HepG2 (cell line): ENCODE measurements around the gene ZSCAN26. TPM values are rescaled to one million over a fixed set of nuclear protein-coding genes. Genes with fewer than 3 reads are reported as not detected.
A peak's percentile ranks its signal among the peaks of the same experiment; 100 is the strongest.

Source experiments
- ARID3A ChIP-seq: IDR thresholded peaks from 2 replicates; pipeline ENCODE4 v1.6.1; 2012; ENCODE audit warnings: low read depth, low read length, improper control_type of control experiment
- ARID5B ChIP-seq: IDR thresholded peaks from 2 replicates; pipeline ENCODE4 v1.4.0; 2020; ENCODE audit warnings: mild to moderate bottlenecking, missing genetic modification reagents
- BHLHE40 ChIP-seq: IDR thresholded peaks from 2 replicates; pipeline ENCODE4 v1.6.1; 2011; ENCODE audit warnings: low read length, improper control_type of control experiment
- ESRRA ChIP-seq: sonication (generic); formaldehyde crosslinking; IDR thresholded peaks from 2 replicates; pipeline ENCODE4 v1.5.1; 2020; ENCODE audit warnings: mild to moderate bottlenecking, low read depth, missing genetic modification reagents
- GTF3A ChIP-seq: sonication (generic); formaldehyde crosslinking; conservative IDR thresholded peaks from 2 replicates; pipeline ENCODE4 v1.4.0; 2020; ENCODE audit warnings: mild to moderate bottlenecking, missing genetic modification reagents
- HOXA5 ChIP-seq: sonication (generic); formaldehyde crosslinking; IDR thresholded peaks from 2 replicates; pipeline ENCODE4 v1.4.0; 2020; ENCODE audit warnings: missing genetic modification reagents
- MIER2 ChIP-seq: IDR thresholded peaks from 2 replicates; pipeline ENCODE4 v1.6.1; 2016; ENCODE audit warnings: missing biosample characterization, missing genetic modification reagents
- ZBTB40 ChIP-seq, 2 experiments: fragments of 450-650 bp in 1 of 2; sonication (generic) in 1 of 2; formaldehyde crosslinking in 1 of 2; IDR thresholded peaks; 2 replicates each; pipeline versions ENCODE4 v1.6.1 to v1.8.0; 2016 to 2022; ENCODE audit warnings: antibody characterized with exemption in 1 of 2, mild to moderate bottlenecking in 1 of 2, missing genetic modification reagents in 1 of 2
- ZMYM4 ChIP-seq: sonication (generic); formaldehyde crosslinking; IDR thresholded peaks from 2 replicates; pipeline ENCODE4 v1.8.1; 2023; ENCODE audit warnings: mild to moderate bottlenecking, missing genetic modification reagents
- ZNF24 ChIP-seq: fragments of 450-650 bp; IDR thresholded peaks from 2 replicates; pipeline ENCODE4 v1.6.1; 2017; ENCODE audit warnings: antibody characterized with exemption, mild to moderate bottlenecking
- ZNF574 ChIP-seq: sonication (generic); formaldehyde crosslinking; IDR thresholded peaks from 2 replicates; pipeline ENCODE4 v1.4.0; 2020; ENCODE audit warnings: missing genetic modification reagents
- ZNF652 ChIP-seq: IDR thresholded peaks from 2 replicates; pipeline ENCODE4 v1.6.1; 2016; ENCODE audit warnings: low read depth, borderline replicate concordance
- polyA plus RNA-seq, 8 experiments: library from polyadenylated mRNA; depleted of rRNA in 3 of 8; stranded (reverse) in 7 of 8; unstranded in 1 of 8; fragments of >200 nt; fragmentation: Illumina TruSeq in 4 of 8; extraction: Trizol in 4 of 8; gene quantifications; 2 replicates each; pipeline versions ENCODE4 v1.2.1 to v1.2.3, GENCODE V29; 2011 to 2016; ENCODE audit warnings: low read depth in 4 of 8, missing spikeins in 1 of 8, mixed read lengths in 1 of 8; ENCODE audit not compliant: insufficient read depth in 1 of 8
- total RNA-seq, 5 experiments: library from RNA; depleted of rRNA; stranded (reverse); fragments of >200 nt; fragmentation: Illumina TruSeq; extraction: Trizol; gene quantifications; 2 replicates each; pipeline ENCODE4 v1.2.3, GENCODE V29; 2016; ENCODE audit warnings: low read depth in 1 of 5

The ZSCAN26 gene
- total and polyA plus RNA-seq, 2 of the 13 experiments (the other 11 are each of a cell fraction or from before 2014, with no cell fraction given): 12.0 to 15.6 TPM

GRCh38 chr6:28322661-28323060 is 55.7 kb downstream of the ZSCAN26 start (continued):
- TF ChIP-seq ZBTB40 (IDR thresholded peaks at IDR 0.05) (no peak), ZBTB40 (CRISPR knock-in tag; IDR thresholded peaks at IDR 0.05) (no peak), ZNF652 (0 out of 2 replicates have a peak, but pooled peaks have one; percentile 10), HOXA5 (CRISPR knock-in tag) (peak; percentile 69; the same call in 1 of the 2 replicates), ZNF24 (no peak), ZNF574 (peak; percentile 31; the same call in 1 of the 2 replicates), BHLHE40 (peak; percentile 87), ZMYM4 (0 out of 2 replicates have a peak, but pooled peaks have one; percentile 42), ARID5B (peak; percentile 74), MIER2 (CRISPR knock-in tag) (no peak), GTF3A (no peak), ESRRA (CRISPR knock-in tag) (peak; percentile 39; the same call in 1 of the 2 replicates), ARID3A (0 out of 2 replicates have a peak, but pooled peaks have one; percentile 42)
